Right kidney (tissue), 1 donor: ENCODE data around the gene SPECC1.
"Not testable (repeated sequence)": the region's sequence is repeated elsewhere in the genome, so short reads cannot be mapped to it uniquely, and the experiment has no call there.

Experiments used
- DNase-seq: peaks from one replicate; pipeline ENCODE4 v3.0.0-alpha.2; 2016

Gene SPECC1

DNA sequence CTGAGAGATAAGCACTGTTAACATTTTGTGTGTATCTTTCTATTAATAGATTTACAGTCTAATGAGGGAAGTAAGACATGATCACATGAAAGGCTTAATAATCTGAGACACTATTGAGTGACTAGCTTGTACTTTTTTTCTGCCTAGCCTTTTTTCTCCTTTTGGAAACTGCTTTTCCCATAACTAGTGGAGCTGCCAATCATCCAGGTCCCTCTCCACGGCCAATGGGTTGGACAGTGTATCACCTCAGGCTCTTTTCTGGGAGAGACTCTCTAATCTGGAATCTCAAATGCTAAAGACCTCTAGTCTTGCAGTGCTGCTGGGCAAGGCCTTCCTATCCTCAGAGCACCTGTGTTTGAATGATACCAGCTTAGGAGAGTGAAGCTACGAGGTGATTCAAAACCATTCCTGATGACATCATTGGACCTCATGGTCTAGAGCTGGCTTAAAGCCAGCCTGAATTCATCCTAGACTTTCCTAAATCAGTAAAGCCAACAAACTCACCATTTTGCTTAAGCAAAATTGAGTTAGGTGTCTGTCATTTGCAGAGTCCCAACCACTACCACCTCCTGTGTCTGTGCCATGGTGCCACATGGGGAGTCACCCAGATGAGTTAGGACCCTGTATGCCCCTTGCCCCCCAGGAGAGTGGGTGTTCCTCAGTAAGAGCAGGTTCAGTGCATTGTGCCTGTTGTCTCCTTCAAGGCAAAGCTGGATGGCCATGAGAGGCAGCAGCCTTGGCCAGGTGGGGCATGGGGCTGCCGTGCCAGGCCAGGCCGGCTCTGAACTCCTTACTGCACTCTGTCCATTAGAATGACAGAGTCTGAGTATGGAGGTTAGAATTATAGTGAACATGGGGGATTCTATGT is 62.9 kb downstream of the SPECC1 start:
- DNase-seq: no peak

DNA sequence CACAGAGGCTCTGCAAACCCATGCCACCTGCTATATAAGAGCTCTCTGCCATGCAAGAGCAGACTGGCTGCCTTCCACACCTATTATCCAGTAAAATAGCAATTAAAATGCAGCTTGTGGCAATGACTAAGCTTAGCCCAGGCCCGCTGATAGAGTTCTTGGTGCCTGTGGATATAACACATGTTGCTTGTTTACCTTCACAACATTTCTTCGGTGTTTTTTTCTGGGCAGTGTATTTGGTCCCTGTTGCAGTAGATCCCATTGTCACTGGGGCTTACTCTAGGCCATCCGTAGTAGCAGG is 63.5 kb downstream of the SPECC1 start:
- DNase-seq: no peak

DNA sequence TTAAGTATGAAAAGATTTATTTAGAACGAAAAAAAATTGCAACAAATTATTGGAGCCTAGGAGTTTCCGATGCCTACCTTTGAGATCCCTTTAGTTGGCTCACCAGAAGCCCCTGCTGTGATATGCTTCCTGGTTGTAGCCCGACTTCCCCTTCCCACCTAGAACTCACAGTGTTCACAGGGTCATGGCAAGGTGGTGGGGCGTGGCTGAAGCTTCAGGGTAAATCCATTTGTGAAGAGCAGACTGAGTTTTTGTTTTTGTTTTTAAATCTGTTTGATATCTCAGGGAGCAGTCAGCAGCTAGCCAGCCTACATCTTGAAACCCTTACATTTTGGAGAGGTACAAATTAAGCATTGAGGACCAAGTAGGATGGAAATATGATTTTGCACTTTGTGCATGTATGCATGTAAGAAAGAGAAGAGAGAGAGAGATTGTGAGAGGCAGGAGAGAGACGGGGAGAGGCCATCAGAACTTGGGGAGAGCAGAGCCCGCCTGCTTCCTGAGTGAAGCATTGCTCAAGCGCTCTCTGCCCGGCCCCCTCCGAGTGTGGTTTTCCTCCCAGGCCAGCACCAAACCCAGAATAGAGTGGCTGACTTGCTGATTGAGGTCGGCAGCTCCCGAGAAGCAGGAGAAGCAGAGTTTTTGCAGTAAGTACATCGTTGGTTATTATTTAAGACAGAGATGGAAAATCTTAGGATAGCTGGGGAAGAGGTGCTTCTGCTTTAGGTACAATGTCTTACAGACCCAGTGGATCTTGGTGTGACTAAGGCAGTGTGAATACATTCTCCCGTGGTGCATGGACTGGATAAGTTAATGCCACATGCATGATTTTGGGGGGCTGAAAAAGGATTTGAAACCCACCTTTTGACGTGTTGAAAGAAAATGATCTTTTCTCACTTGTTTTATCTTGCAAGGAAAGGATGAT is 64.2 kb downstream of the SPECC1 start:
- no peak for DNase-seq

DNA sequence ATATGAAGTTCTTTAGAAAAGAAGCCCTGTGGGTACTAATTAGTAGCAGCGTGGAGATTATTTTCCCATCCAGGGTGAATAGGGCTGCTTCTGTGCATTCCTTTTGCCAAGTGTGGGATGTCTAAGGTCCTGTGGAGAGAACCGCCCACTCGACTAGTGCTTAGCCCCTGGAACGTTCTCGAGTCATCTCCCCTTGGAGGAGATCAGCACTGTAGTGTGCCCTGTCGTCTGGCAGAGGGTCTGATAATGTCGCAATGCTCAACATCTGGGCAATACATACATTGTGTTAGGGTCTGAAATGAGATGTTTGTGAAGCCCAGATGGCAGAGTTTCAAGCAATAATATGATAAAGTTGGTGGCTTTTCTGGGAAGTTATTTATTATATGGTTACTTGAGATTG is 64.8 kb downstream of the SPECC1 start:
- DNase-seq: no peak

DNA sequence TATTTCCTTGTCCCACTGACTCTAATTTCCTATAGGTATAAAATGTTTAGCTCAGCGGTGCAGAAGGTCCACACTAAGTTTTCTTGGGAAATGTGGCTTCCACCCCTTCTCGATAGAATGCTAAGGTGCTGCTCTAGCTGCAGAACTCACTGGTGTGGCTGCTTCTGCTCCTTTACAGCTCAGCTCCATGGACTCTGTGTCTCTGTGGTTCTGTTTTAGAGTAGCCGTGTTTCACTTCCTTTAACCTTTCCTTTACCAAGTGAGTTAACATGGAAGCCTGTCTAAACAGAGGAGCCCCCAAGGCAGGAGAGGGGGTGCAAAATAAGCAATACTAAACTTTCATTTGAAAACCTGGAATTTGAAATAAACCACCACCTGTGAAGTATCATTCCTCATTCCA is 65.3 kb downstream of the SPECC1 start:
- DNase-seq: no peak

DNA sequence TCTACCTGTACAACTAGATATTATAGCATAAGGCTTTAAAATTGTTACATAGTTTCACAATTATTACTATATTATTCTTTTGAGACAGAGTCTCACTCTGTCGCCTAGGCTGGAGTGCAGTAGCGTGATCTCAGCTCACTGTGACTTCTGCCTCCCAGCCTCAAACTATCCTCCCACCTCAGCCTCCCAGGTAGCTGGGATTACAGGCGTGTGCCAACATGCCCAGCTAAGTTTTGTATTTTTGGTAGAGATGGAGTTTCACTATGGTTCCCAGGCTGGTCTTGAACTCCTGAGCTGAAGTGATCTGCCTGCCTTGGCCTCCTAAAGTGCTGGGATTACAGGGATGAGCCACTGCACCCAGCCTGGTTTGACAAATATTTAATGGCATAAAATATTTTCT is 67.0 kb downstream of the SPECC1 start:
- DNase-seq: not testable (repeated sequence)

DNA sequence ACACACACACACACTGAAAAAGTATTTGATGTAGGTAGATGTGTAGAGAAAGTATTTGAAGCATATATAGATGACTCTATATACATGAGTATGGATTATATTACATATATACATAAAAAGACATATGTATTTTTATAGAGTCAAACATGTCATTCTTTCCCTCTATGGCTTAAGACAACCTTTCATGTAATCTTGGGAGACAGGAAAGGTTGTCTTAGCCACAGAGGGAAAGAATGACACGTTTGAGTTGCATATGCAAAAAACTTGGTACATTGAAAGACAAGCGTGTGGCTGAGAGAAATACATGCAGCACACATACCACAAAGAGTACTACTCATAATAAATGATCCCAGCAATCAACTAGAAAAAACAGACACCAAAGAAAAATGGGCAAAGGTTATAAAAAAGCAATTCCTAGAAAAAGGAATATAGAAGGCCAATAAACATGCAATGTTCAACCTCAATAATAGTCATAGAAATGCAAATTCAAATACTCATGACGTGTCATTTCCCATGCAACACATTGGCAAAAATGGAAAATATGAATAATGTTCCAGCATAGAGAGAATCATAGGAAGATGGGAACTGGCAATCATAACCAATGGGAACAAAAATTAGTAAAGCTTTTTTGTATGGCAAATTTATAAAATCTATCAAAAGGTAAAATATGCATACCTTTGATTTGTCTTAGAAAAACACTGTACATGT is 69.0 kb downstream of the SPECC1 start:
- DNase-seq: no peak

DNA sequence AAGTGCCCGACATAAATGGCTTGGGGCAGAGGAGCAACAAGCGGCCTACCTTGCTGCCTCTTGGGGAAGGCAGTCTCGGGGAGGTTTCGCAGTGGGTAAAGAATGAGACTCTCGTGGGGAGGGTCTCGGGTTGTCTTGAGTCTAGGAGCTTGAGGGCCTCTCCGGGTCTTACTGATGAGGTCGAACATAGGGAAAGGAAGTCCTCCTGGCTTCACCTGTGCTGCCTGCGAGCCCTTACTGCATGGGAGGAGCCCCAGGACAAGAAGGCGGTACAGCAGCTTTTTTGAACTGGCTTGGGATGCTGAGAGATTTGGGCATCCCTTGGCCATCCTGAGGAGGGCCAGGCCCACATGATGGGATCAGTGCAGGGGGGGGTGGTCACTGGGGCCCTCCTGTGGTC is 71.4 kb downstream of the SPECC1 start:
- no peak for DNase-seq

DNA sequence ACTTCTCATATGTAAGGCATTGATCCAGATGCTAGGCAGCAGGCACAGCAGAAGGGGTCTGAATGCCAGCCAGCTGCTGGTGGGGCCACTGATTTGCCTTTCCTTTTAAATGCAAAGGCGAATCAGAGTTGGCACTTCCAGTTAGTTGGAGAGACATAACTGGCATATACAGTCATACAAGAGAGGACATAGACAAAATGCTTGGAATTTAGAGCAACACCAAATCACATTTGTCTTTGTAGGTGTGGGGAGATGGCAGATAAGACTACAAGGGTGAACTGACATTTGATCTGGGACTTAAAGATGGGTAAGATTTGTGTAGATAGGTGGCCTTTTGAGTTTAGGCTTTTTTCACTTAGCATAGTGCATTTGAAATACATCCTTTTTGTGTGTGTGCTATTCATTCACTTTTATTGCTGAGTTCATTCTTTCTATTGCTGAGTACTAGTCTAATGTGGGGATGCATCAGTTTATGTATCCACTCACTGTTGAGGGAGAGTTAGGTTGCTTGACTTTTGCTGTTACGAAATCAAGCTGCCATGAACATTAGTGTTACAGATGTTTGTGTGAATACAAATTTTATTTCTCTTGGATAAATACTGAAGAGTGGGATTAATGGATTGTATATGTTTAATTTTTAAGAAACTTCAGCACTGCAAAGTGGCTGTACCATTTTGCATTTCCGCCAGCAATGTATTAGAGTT is 74.1 kb downstream of the SPECC1 start:
- DNase-seq: no peak

DNA sequence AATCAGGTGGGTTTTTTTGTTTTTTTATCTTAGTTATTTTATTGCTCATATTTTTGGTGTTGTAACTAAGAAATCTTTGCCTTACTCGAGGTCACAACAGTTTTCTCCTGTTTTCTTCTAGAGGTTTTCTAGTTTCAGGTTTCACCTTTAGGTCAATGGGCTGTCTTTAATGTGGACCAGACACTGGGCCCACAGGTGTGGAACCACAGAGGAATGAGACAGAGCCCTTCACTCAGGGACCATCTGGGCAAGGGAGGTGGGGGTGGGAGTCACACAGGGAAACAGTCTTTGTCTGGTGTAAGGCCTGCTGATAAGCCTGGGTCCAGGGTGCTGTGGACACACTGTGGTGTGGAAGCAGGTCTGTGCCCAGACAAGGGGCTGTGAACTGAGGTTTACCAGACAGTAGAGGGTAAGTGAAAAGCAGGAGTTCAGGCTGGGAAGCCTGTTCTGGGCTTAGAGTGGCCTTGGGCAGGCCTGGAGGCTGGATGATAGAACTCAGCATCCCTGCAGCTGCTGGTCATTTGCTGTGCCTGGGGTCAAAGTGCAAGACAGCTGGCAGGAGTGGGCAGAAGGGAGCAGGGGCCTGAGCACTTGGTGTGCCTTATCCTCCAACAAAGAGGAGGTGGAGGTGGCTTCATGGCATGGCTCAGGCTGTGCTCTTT is 75.6 kb downstream of the SPECC1 start:
- no peak for DNase-seq

DNA sequence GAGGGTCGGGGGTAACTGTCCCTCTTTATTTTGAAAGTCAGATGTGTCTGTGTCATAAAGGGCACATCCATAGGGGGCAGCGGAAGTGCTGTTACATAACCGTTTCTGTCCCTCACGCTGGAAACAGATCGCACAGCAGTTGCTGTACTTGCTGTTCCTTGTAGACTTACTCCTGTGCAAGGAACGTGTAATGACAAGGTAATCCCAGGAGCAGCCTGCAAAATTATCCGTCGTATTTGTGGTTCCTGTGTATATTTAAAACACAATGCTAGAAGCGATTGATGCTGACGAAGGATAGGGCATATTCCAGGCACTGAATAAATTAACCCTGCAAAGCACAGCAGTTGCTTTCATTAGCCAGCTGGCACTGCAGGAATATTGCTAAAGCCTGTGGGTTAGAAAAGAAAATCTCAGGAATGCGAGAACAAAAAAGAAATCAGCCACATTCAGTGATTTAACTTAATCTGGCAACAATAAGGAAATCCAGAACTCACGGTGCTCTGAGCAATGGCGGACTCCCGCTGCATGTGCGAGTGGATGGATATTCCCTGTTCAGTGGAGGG is 76.2 kb downstream of the SPECC1 start:
- DNase-seq: no peak

DNA sequence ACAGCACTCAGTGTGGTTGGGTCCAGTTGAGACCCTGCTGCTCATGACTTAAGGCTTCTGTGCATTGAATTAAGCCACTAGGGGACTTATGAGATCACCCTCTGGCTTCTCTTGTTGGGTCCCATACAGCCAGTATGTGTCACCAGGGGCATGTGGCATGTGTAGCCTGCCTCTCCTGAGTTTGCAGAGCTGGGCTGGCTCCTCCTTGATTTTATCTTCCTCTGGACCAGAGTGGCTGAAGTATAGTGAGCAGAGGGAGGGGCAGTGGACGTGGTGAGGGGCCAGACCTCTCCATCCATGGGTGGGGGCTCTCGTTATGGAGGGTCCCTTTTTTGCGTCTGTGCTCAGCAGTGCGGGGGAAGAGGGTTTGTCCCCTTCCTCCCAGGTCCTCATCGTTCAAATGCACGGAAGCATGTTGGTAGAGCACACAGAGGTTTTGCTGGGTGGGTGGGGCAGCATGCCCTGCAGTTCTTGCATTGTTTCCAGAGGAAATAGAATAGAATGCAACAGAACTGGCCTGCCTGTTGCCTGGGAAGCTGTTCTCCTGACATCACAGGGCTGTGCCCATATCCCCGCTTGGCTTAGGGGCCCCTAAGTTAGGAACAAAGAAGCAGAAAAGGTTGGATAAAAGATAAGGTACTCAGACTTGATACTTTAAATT is 77.4 kb downstream of the SPECC1 start:
- DNase-seq: no peak

DNA sequence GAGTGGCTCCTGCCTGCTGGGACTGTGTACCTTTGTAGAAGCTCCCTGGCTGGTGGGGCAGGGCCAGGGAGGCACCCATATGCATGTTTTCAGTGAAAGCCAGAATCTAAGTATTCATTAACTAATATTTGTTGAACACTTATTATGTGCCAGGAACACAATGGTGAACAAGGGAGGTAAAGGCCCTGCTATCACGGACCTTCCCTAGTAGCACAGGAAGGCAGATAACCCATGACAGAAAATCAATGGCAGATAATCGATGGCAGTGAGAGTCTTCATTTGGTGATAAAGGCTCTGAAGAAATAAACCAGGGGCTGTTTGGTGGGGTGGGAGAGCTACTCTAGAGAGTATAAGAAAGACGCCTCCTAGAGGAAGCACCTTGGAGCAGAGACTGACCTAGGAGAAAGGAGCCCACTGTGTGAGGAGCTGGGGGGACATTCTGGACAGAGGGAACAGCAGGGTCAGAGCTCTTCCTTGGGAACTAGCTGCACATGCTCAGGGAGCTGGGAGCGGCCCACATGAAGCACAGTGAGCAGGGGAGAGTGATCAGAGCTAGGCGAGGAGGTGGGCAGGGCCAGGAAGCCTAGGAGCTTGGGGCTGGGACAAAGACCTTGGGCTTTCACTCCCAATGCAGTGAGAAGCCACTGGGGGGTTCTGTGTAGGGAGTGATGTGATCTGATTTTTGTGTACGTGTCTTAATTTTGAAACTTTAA is 78.5 kb downstream of the SPECC1 start:
- no peak for DNase-seq

DNA sequence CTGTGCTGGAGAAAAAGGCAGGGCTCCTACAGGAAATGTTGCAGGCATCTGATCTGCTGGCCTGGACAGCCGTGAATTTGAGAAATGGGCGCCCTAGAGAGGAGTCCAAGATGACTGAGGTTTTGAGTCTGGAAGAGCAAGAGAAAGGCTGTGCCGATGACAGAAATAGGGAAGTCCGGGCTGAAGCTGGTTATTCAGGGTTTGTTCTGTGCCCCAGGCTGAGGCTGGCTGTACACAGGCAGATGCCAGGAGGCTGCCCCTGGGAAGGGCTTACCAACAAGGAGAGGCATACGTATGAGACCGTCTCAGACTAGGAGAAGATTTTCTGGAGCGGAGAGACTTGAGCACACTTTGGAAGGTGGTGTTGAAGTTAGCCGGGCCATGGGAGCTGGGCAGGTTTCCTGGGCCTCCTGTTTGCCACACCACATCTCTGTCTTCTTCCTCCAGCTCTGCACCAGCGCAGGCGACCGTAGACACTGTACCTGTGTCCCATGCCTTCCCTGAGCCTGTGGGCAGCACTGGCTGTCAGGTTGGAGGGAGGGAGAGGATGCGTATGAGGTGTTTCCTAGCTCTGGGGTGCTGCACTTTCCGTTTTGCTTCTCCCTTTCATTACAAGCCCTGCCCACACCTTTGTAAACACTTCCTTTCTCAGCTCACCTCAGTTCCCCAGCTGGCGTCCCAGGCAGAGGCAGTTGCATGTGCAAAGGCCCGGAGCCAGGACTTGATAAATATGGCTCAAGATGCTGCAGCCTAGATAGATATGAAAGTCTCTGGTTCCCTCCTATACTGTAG is 80.8 kb downstream of the SPECC1 start:
- DNase-seq: no peak

DNA sequence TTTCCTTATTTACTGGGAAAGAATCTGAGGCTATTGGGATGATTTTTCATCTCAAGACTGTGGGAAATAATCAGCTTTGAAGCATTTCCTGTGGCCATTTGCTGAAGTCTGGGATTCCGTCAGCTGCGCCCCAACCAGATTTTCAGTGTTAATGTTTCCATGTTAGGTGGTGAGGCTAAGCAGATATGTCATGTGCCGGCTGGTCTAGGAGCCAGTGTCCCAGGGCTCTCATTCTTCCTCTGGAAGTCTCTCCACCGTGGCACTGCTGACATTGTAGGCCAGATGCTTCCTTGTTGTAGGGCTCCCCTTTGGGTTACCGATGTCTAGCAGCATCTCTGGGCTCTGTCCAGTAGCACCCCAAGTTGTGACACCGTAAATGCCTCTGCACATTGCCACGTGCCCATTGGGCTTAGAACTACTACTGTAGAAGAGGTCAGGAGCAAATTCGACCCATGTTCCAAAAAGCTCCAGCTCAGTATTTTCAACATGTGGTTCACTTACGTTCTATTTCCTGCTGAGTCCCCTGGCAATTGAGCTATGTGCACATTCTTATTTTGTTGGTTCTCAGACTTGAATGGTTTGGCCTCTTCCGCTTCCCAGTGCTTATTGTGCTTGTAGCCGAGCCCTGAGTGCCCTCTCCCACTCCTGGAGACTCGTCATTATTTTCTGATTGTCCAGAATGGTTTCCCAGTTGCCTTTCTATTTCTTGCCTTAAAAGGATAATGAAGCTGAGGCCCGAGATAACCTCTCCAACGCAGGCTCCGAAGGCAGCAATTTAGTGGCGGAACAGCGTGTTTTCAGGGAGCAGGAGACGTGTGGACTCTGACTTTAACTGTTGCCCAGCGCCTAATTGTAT is 82.2 kb downstream of the SPECC1 start:
- peak; percentile 27 for DNase-seq

DNA sequence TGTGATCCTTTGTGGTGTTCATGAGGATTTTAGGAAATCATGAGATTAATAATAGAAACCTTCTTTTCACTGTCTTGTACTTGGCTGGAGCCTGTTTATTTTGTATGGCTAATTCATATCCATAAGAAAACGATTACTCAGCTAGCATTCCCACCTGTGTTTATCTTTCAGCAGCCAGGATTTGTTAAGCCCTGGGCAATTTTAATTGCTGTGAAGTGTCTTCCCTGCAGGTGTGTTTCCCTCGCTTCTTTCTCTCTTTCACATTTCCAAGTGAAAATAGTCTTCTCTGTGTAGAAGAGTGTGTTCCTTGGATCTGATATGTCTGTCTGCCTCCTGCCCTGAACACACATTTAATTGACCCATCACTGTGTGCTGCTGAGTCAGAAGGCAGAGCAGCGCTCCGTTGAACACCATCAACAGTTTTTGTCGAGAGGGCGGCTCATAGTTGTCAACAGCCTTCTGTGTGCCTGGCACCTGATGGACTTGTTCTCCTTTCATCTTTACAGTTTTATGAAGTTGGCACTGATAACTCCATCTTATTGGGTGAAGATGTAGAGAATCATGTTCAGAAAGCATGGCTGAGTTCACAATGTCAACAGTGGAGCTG is 83.2 kb downstream of the SPECC1 start:
- no peak for DNase-seq

DNA sequence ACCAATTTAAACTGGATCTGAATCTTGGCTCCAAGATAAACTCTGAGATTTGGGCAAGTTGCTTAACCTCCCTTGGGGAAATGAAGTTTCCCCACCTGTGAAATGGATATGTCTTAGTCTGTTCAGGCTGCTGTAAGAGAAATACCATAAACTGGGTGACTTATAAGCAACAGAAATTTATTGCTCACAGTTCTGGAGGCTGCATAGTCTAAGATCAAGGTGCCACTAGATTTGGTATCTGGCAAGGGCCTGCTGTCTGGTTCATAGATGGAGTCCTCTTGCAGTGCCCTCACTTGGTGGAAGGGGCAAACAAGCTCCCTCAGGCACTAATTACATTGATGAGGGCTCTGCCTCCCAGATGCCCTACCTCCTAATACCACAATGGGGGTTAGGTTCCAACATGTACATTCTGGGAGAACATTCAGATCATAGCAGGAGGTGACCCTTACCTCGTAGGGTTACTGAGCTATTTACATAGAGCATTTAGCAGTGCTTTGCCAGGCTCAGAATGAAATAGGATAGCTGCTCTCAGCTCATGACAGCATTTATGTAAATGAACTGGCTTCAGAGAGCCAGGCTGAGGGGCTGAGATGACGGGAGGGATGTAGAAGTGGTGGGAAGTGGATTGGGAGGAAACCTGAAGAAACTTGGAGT is 83.9 kb downstream of the SPECC1 start:
- no peak for DNase-seq
